NT2/D1 (cell line): ENCODE results near the gene NPHS1.
"Not testable (repeated sequence)": the region's sequence is repeated elsewhere in the genome, so short reads cannot be mapped to it uniquely, and the experiment has no call there.

ENCODE experiments used
- YY1 ChIP-seq: IDR thresholded peaks from 2 replicates; pipeline ENCODE4 v1.6.1; 2011; ENCODE audit not compliant: insufficient read length, insufficient read depth
- ZNF274 ChIP-seq: IDR thresholded peaks from 2 replicates; pipeline ENCODE4 v1.6.1; 2011; ENCODE audit warnings: mild to moderate bottlenecking, low read depth, low read length

- TF ChIP-seq YY1, ZNF274: not testable (repeated sequence)
These were observed 16.2 kb downstream of the NPHS1 start for GRCh38 chr19:35836096-35836495.
